ENCODE results near the gene RBM47.

RBM47 gene

DNA sequence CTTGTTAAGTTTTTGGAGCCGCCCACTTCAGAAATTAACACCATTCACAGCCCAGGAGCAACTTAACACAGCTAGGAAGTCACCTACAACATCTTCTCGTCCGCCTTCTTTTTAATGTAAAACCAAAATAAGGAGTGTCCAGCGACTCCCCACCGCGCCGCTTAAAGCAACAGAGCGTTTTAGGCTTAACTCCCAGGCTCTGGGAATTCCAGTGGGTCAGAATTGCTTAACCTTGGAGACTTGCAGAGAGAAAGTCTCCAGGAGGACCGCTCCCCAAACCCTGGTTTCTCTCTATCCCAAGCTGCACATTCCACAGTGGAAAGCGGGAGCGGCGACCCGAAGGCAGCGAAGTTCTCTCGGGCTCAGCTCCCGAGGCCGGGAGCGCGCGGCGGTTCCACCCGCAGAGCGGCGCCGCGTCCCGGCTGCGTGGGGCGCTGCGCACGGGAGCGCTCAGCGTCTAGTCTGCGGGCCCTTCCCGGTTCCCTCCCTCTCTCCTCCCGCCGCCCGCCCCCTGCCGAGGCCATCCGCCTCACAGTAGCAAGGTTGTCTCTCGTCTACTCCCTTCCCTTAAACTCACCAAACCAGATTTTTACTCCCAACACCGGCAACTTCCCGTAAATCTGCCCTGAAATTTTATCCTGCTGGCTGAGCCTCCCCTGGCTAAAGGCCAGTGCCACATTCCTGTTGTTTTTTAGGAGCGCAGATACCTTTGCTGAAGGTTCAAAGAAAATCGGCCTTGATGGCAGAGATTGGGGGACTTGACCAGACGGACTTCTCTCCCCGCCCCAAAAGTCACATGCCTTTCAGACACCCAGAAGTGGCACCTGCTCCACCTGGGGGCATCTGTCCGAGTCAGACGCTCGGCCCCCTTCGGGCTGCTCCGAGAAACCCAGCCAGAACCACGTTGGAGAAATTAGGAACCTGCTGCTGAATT lies at the start of gene RBM47:
Gene RBM47 (minus strand): TSS at position 464 of the 934 bp plus-strand sequence. CDS start 190,971 bp downstream, outside the sequence.
- peak; percentile 59 for DNase-seq (ENCODE audit: low read depth)
- peak within 1 kb of the TSS; percentile 73 for H3K4me3 ChIP-seq (ENCODE audit: low read length)
- TF ChIP-seq, protein P1, sequence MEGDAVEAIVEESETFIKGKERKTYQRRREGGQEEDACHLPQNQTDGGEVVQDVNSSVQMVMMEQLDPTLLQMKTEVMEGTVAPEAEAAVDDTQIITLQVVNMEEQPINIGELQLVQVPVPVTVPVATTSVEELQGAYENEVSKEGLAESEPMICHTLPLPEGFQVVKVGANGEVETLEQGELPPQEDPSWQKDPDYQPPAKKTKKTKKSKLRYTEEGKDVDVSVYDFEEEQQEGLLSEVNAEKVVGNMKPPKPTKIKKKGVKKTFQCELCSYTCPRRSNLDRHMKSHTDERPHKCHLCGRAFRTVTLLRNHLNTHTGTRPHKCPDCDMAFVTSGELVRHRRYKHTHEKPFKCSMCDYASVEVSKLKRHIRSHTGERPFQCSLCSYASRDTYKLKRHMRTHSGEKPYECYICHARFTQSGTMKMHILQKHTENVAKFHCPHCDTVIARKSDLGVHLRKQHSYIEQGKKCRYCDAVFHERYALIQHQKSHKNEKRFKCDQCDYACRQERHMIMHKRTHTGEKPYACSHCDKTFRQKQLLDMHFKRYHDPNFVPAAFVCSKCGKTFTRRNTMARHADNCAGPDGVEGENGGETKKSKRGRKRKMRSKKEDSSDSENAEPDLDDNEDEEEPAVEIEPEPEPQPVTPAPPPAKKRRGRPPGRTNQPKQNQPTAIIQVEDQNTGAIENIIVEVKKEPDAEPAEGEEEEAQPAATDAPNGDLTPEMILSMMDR (conservative IDR thresholded peaks at IDR 0.05; ENCODE audit: low read length): peak; percentile 8; the same call in 1 of the 2 replicates

DNA sequence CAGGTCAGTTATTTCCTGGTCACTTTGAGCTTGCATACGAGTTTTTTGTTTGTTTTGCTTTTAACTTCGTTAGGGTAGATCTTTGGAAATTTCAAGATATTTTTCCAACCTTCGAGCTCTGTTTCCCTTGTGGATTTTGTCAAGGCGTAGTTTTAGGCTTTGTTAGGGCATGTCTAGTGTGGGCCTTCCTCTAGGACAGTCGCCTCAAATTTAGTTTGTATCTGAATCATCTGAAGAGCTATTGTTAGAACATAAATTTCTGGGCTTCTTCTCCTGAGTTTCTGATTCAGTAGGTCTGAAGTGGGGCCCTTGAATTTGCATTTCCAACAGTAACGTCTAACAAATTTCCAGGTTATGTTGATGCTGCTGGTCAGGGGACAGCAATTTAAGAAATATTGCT lies 48.8 kb upstream of the RBM47 start:
- no peak overlapping the region for H3K4me3 ChIP-seq (ENCODE audit: low read length)
- DNase-seq (ENCODE audit: low read depth): no peak
- TF ChIP-seq, protein P1 (conservative IDR thresholded peaks at IDR 0.05; ENCODE audit: low read length): no peak

DNA sequence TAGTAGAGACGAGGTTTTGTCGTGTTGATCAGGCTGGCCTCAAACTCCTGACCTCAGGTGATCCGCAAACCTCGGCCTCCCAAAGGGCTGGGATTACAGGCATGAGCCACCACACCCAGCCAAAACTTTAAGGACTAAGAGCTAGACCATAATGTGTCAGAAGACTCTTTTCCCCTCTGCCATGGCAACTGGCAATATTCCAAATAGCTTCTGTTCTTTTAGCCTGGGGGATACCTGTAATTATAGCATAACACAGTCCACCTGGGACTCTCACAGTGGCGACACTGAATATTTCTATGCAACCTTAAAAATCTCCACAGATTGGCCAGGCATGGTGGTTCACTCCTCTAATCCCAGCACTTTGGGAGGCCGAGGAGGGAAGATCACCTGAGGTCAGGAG lies 45.5 kb upstream of the RBM47 start:
- H3K4me3 ChIP-seq (ENCODE audit: low read length): no peak overlapping the region
- no peak for DNase-seq (ENCODE audit: low read depth)
- TF ChIP-seq, protein P1 (conservative IDR thresholded peaks at IDR 0.05; ENCODE audit: low read length): no peak

DNA sequence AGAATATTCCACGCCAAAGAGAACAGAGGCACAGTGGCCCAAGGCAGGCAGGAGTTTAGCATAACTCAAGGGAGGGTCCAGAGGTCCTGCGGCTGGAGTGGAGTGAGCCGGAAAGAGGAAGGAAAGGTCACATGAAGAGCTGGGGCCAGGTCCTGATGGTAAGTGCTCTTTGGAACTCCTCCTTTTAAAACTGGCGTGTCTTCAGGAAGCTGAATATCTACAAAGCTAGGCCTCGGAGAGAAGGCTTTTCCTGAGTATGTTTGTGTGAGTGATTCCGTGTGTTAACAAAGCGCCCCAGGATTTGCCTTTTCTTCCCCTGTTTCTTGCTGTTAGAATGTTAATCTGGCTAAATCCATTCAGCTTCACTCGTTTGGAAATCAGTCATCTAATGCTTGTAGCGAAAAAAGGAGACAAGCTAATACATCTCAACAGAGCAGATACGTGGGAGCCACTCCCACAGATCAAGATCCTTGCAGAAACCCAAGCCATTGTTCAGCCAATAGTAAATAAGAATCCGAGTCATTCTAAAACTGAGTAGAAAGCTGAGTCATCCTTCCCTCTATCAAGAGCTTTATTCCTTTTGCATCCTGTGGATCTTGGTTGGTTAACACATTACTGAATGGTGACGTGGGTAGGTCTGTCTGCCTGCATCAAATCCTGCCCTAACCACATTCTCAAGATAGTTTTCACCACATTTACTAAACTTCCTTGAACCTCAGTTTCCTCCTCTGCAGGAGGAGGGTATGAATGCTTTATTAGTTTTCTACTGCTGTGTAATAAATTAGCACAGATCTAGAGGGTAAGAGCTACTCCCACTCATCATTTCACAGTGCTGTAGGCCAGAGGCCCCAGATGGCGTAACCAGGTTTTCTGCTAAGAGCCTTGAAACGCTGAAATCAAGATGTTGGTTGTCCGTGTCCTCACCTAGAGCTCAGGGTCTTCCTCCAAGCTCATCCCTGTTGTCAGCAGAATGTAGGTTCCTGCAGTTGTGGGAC lies 43.2 kb upstream of the RBM47 start:
- no peak overlapping the region for H3K4me3 ChIP-seq (ENCODE audit: low read length)
- TF ChIP-seq, protein P1 (conservative IDR thresholded peaks at IDR 0.05; ENCODE audit: low read length): no peak
- peak; percentile 95 for DNase-seq (ENCODE audit: low read depth)

DNA sequence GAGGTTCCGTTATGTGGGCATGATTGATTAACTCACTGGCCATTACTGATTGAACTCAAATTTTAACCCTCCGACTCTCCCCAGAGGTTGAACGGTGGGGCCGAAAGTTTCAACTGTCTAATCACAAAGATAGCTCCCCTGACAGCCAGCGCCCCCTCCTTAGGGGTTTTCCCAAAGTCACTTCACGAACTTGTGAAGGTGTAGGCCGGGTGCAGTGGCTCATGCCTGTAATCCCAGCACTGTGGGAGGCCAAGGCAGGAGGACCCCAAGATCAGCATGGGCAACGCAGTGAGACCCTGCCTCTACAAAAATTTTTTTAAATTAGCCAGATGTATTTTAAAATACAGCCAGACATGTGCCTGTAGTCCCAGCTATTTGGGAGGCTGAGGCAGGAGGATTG lies 39.8 kb upstream of the RBM47 start:
- TF ChIP-seq, protein P1 (conservative IDR thresholded peaks at IDR 0.05; ENCODE audit: low read length): no peak
- no peak overlapping the region for H3K4me3 ChIP-seq (ENCODE audit: low read length)
- no peak for DNase-seq (ENCODE audit: low read depth)

DNA sequence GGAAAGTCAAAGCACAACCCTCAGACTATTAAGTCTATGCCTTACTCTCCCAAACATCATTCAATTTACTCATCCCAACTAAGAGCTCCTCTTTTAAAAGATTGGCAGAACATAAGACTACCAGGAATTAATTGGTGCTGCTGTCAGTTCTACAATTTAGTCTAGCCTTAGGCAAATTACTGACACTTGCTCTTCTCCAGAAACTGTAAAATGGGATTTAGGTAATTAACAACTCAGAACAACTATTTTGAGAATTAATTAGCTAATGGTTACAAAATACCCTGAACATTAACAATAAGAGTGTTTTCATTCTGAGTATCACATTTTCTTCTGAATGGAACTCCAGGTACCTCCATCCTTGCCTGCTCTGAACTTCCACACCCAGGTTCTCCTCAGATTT lies 36.2 kb upstream of the RBM47 start:
- no peak for DNase-seq (ENCODE audit: low read depth)
- no peak overlapping the region for H3K4me3 ChIP-seq (ENCODE audit: low read length)
- TF ChIP-seq, protein P1 (conservative IDR thresholded peaks at IDR 0.05; ENCODE audit: low read length): no peak
